OCI-LY7 (cell line): ENCODE data around the gene TRIM8. TPM values are rescaled to one million over a fixed set of nuclear protein-coding genes. Genes with fewer than 3 reads are reported as not detected.

Experiments
- BruUV-seq: library from RNA; stranded (reverse); fragments of 400-500 nt; replicated peaks from 2 replicates; lab custom pipeline; 2021; lab: Mats Ljungman, UMichigan
- CTCF ChIA-PET: fragments of 300-600 bp; sonication (Branson Sonifier 250); formaldehyde crosslinking; loops from one replicate; lab custom pipeline; 2022; ENCODE audit warnings: antibody characterized with exemption; ENCODE audit not compliant: unreplicated experiment; lab: Charles Lee
- POLR2A ChIA-PET: fragments of 300-600 bp; sonication (Branson Sonifier 250); formaldehyde crosslinking; loops from one replicate; lab custom pipeline; 2022; ENCODE audit warnings: antibody characterized with exemption; lab: Charles Lee
- DNase-seq: peaks from one replicate; pipeline ENCODE4 v3.0.0-alpha.2; 2015; ENCODE audit warnings: low spot score
- H2AFZ ChIP-seq: fragments of 200-600 bp; sonication (generic), shearing (Covaris generic); 2 replicates; pipeline ENCODE4 v1.6.1; 2014; ENCODE audit warnings: mild to moderate bottlenecking, antibody characterized with exemption, low read length, moderate library complexity
- H3K27ac ChIP-seq: fragments of 200-600 bp; sonication (generic); 2 replicates; pipeline ENCODE4 v1.5.1; 2014; ENCODE audit warnings: mixed run types, low read depth, mild to moderate bottlenecking, moderate library complexity, low read length, inconsistent platforms; ENCODE audit not compliant: poor library complexity, severe bottlenecking
- H3K36me3 ChIP-seq: fragments of 200-600 bp; sonication (generic); 2 replicates; pipeline ENCODE4 v1.6.1; 2014; ENCODE audit warnings: mild to moderate bottlenecking, antibody characterized with exemption, low read length, moderate library complexity, mixed read lengths; ENCODE audit not compliant: insufficient read depth
- H3K4me1 ChIP-seq: fragments of 200-600 bp; sonication (generic); 2 replicates; pipeline ENCODE4 v1.5.1; 2014; ENCODE audit warnings: mild to moderate bottlenecking, low read length; ENCODE audit not compliant: insufficient read depth, poor library complexity, severe bottlenecking
- H3K4me2 ChIP-seq: fragments of 200-600 bp; sonication (generic); 2 replicates; pipeline ENCODE4 v1.6.1; 2014; ENCODE audit warnings: mild to moderate bottlenecking, low read length
- H3K4me3 ChIP-seq: fragments of 200-600 bp; sonication (generic); 2 replicates; pipeline ENCODE4 v1.5.1; 2014; ENCODE audit warnings: mild to moderate bottlenecking, low read depth, low read length; ENCODE audit not compliant: poor library complexity, severe bottlenecking
- H3K79me2 ChIP-seq: fragments of 200-600 bp; sonication (generic); 2 replicates; pipeline ENCODE4 v1.6.1; 2016; ENCODE audit warnings: low read depth, mild to moderate bottlenecking, low read length, moderate library complexity, mixed read lengths; ENCODE audit not compliant: insufficient read depth
- H3K9me2 ChIP-seq: fragments of 200-600 bp; sonication (generic); 2 replicates; pipeline ENCODE4 v1.6.1; 2016; ENCODE audit warnings: mild to moderate bottlenecking, low read length, mixed read lengths; ENCODE audit not compliant: insufficient read depth
- H3K9me3 ChIP-seq: fragments of 200-600 bp; sonication (generic); 2 replicates; pipeline ENCODE4 v1.6.1; 2014; ENCODE audit warnings: mild to moderate bottlenecking, mixed run types, low read length, mixed read lengths
- H4K20me1 ChIP-seq: fragments of 200-600 bp; sonication (generic); 2 replicates; pipeline ENCODE4 v1.6.1; 2014; ENCODE audit warnings: mild to moderate bottlenecking, antibody characterized with exemption, low read length, moderate library complexity, mixed read lengths; ENCODE audit not compliant: insufficient read depth
- CTCF ChIP-seq: fragments of 200-600 bp; sonication (generic); conservative IDR thresholded peaks from 2 replicates; pipeline ENCODE4 v1.5.1; 2014; ENCODE audit warnings: mild to moderate bottlenecking, antibody characterized with exemption, low read length, moderate library complexity, mixed read lengths
- EZH2phosphoT487 ChIP-seq: fragments of 200-600 bp; sonication (generic); IDR thresholded peaks from 2 replicates; pipeline ENCODE4 v1.6.1; 2018; ENCODE audit warnings: low read depth, borderline replicate concordance, mild to moderate bottlenecking, mixed run types, antibody characterized with exemption, low read length, moderate library complexity, mixed read lengths
- intact Hi-C: fragments of 100-400 bp; cut with micrococcal nuclease; formaldehyde crosslinking; loops from one replicate; pipeline ENCODE4 v1.10.0; 2022; ENCODE audit not compliant: unreplicated experiment
- total RNA-seq, 2 experiments: library from RNA; depleted of rRNA in 1 of 2; stranded (reverse); fragments of >200 nt in 1 of 2; shearing (Covaris generic) in 1 of 2; gene quantifications; 2 replicates each; pipeline ENCODE4 v1.2.3, GENCODE V29; 2014 to 2022

Gene TRIM8
- total RNA-seq, 2 experiments from 2014 or later, result 54.2 to 92.1 TPM

- TF ChIP-seq EZH2phosphoT487 (no peak), CTCF (no peak)
- Histone ChIP-seq H3K4me2 (no peak overlapping the region), H3K36me3 (peaks cover 79% of the 10 kb centered on the region), H3K9me3 (no peaks in the 10 kb centered on the region), H3K4me1 (peaks cover 58% of the 10 kb centered on the region), H3K27ac (no peak overlapping the region), H3K9me2 (no peaks in the 10 kb centered on the region), H3K79me2 (peaks cover 36% of the 10 kb centered on the region), H3K4me3 (no peak overlapping the region), H2AFZ (no peak overlapping the region), H4K20me1 (0 out of 2 replicates have a peak, but pooled peaks cover 4% of the 10 kb centered on the region)
- DNase-seq, result no peak
- ChIA-PET CTCF (no interaction called here), POLR2A (interaction anchor here (1.0 to 1.7 kb wide), 2 partner anchors 18 to 59 kb away, joined by 4 read pairs; partner anchors contain the start of genes ARL3 and SFXN2)
- intact Hi-C loops, result no loop called here
- BruUV-seq, result no TSS peak
Observed at GRCh38 chr10:102656026-102656425, 11.7 kb downstream of the TRIM8 start.

- peaks cover 27% of the 10 kb centered on the region for H3K79me2 ChIP-seq
- no peak overlapping the region for H2AFZ ChIP-seq
- no peak overlapping the region for H3K27ac ChIP-seq
- 0 out of 2 replicates have a peak, but pooled peaks cover 4% of the 10 kb centered on the region for H4K20me1 ChIP-seq
- H3K36me3 ChIP-seq, result peaks cover 71% of the 10 kb centered on the region
- intact Hi-C loops, result no loop called here
- H3K4me2 ChIP-seq, result no peak overlapping the region
- CTCF ChIA-PET, result no interaction called here
- no TSS peak for BruUV-seq
- peaks cover 58% of the 10 kb centered on the region for H3K4me1 ChIP-seq
- H3K4me3 ChIP-seq, result no peak overlapping the region
- TF ChIP-seq CTCF (no peak), EZH2phosphoT487 (no peak)
- POLR2A ChIA-PET, result interaction anchor here (1.0 to 1.7 kb wide), 2 partner anchors 17 to 58 kb away, joined by 4 read pairs; partner anchors contain the start of genes ARL3 and SFXN2
- H3K9me2 ChIP-seq, result no peaks in the 10 kb centered on the region
- DNase-seq, result no peak
- no peaks in the 10 kb centered on the region for H3K9me3 ChIP-seq
Observed at GRCh38 chr10:102656791-102657371, 12.6 kb downstream of the TRIM8 start.

- BruUV-seq, result no TSS peak
- no peaks in the 10 kb centered on the region for H3K9me2 ChIP-seq
- DNase-seq, result no peak
- H3K4me1 ChIP-seq, result peaks cover 58% of the 10 kb centered on the region
- no peak overlapping the region for H2AFZ ChIP-seq
- H3K4me2 ChIP-seq, result no peak overlapping the region
- ChIA-PET CTCF (no interaction called here), POLR2A (interaction anchor here (1.7 kb wide), 1 partner anchor 16 kb away, joined by 4 read pairs; no protein-coding TSS in a partner anchor)
- H4K20me1 ChIP-seq, result 0 out of 2 replicates have a peak, but pooled peaks cover 4% of the 10 kb centered on the region
- peaks cover 67% of the 10 kb centered on the region for H3K36me3 ChIP-seq
- peaks cover 21% of the 10 kb centered on the region for H3K79me2 ChIP-seq
- no peak overlapping the region for H3K27ac ChIP-seq
- no peaks in the 10 kb centered on the region for H3K9me3 ChIP-seq
- intact Hi-C loops, result no loop called here
- TF ChIP-seq EZH2phosphoT487 (no peak), CTCF (no peak)
- no peak overlapping the region for H3K4me3 ChIP-seq
Observed at GRCh38 chr10:102657451-102657850, 13.2 kb downstream of the TRIM8 start.
